PC-3 (cell line): Measurements from ENCODE around the gene FUBP3. TPM values are rescaled to one million over a fixed set of nuclear protein-coding genes. Genes with fewer than 3 reads are reported as not detected.

Experiments
- ATAC-seq: fragments of 200-7000 bp; cut with Tn5 transposase; 2 replicates; pipeline ENCODE4 v1.9.1; 2020; ENCODE audit warnings: mild to moderate bottlenecking, moderate library complexity
- BruUV-seq: library from RNA; stranded (reverse); fragments of 400-500 nt; replicated peaks from 2 replicates; lab custom pipeline; 2021; lab: Mats Ljungman, UMichigan
- CTCF ChIA-PET: fragments of 300-600 bp; sonication (Branson Sonifier 250); formaldehyde crosslinking; loops from one replicate; lab custom pipeline; 2022; ENCODE audit warnings: antibody characterized with exemption; lab: Charles Lee
- POLR2A ChIA-PET: fragments of 300-600 bp; sonication (Branson Sonifier 250); formaldehyde crosslinking; loops from one replicate; lab custom pipeline; 2022; ENCODE audit warnings: antibody characterized with exemption; ENCODE audit not compliant: unreplicated experiment; lab: Charles Lee
- DNase-seq: peaks from one replicate; pipeline ENCODE4 v3.0.0-alpha.2; 2015
- H2AFZ ChIP-seq: fragments of 300-600 bp; sonication (generic); 2 replicates; pipeline ENCODE4 v1.6.0; 2016; ENCODE audit warnings: antibody characterized with exemption, low read length
- H3F3A ChIP-seq: fragments of 300-600 bp; sonication (generic); one replicate; pipeline ENCODE4 v1.6.0; 2017; ENCODE audit warnings: antibody characterized with exemption, low read length, control low read depth, mild to moderate bottlenecking; ENCODE audit not compliant: unreplicated experiment
- H3K27ac ChIP-seq: fragments of 300-600 bp; sonication (generic); 2 replicates; pipeline ENCODE4 v1.5.1; 2016; ENCODE audit warnings: mild to moderate bottlenecking, low read length
- H3K27me3 ChIP-seq: fragments of 300-600 bp; sonication (generic); 2 replicates; pipeline ENCODE4 v1.6.1; 2016; ENCODE audit warnings: low read length, mixed read lengths
- H3K36me3 ChIP-seq: fragments of 300-600 bp; sonication (generic); 2 replicates; pipeline ENCODE4 v1.6.1; 2016; ENCODE audit warnings: low read depth, mixed run types, low read length, mixed read lengths
- H3K4me1 ChIP-seq: fragments of 300-600 bp; sonication (generic); 2 replicates; pipeline ENCODE4 v1.5.1; 2016; ENCODE audit warnings: low read length; ENCODE audit not compliant: insufficient read depth
- H3K4me2 ChIP-seq: fragments of 300-600 bp; sonication (generic); 2 replicates; pipeline ENCODE4 v1.6.0; 2016; ENCODE audit warnings: low read length
- H3K4me3 ChIP-seq: fragments of 300-600 bp; sonication (generic); 2 replicates; pipeline ENCODE4 v1.5.1; 2016; ENCODE audit warnings: mild to moderate bottlenecking, low read length, mixed read lengths
- H3K79me2 ChIP-seq: fragments of 300-600 bp; sonication (generic); 2 replicates; pipeline ENCODE4 v1.6.1; 2017; ENCODE audit warnings: low read length, mixed read lengths
- H3K9ac ChIP-seq: fragments of 300-600 bp; sonication (generic); 2 replicates; pipeline ENCODE4 v1.6.0; 2016; ENCODE audit warnings: mild to moderate bottlenecking, low read length
- H3K9me2 ChIP-seq: fragments of 300-600 bp; sonication (generic); replicated peaks from 2 replicates; pipeline ENCODE4 v1.6.1; 2016; ENCODE audit warnings: mixed run types, low read length, mixed read lengths
- H3K9me3 ChIP-seq: fragments of 300-600 bp; sonication (generic); 2 replicates; pipeline ENCODE4 v1.6.1; 2016; ENCODE audit warnings: low read length, mixed read lengths
- H4K20me1 ChIP-seq: fragments of 300-600 bp; sonication (generic); 2 replicates; pipeline ENCODE4 v1.6.1; 2016; ENCODE audit warnings: low read length, mixed read lengths
- EZH2 ChIP-seq: fragments of 300-600 bp; sonication (generic); IDR thresholded peaks from one replicate; pipeline ENCODE4 v1.6.1; 2017; ENCODE audit warnings: antibody characterized with exemption, mild to moderate bottlenecking, low read length; ENCODE audit not compliant: unreplicated experiment
- EZH2phosphoT487 ChIP-seq: fragments of 300-600 bp; sonication (generic); IDR thresholded peaks from 2 replicates; pipeline ENCODE4 v1.6.1; 2018; ENCODE audit warnings: mild to moderate bottlenecking, antibody characterized with exemption, low read length, borderline replicate concordance
- intact Hi-C: fragments of 100-400 bp; cut with micrococcal nuclease; formaldehyde crosslinking; loops from 2 replicates; pipeline ENCODE4 v1.9.0; 2023
- total RNA-seq: library from RNA; depleted of rRNA; stranded (reverse); fragments of >200 nt; gene quantifications from 2 replicates; pipeline ENCODE4 v1.2.3, GENCODE V29; 2014
- TF ChIP-seq, protein P1 (sequence below): fragments of 300-600 bp; sonication (generic); conservative IDR thresholded peaks from 2 replicates; pipeline ENCODE4 v1.5.1; 2017; ENCODE audit warnings: antibody characterized with exemption, low read depth, mild to moderate bottlenecking, low read length

Gene FUBP3
- total RNA-seq, 1 experiment from 2014 or later: 53.7 TPM

DNA sequence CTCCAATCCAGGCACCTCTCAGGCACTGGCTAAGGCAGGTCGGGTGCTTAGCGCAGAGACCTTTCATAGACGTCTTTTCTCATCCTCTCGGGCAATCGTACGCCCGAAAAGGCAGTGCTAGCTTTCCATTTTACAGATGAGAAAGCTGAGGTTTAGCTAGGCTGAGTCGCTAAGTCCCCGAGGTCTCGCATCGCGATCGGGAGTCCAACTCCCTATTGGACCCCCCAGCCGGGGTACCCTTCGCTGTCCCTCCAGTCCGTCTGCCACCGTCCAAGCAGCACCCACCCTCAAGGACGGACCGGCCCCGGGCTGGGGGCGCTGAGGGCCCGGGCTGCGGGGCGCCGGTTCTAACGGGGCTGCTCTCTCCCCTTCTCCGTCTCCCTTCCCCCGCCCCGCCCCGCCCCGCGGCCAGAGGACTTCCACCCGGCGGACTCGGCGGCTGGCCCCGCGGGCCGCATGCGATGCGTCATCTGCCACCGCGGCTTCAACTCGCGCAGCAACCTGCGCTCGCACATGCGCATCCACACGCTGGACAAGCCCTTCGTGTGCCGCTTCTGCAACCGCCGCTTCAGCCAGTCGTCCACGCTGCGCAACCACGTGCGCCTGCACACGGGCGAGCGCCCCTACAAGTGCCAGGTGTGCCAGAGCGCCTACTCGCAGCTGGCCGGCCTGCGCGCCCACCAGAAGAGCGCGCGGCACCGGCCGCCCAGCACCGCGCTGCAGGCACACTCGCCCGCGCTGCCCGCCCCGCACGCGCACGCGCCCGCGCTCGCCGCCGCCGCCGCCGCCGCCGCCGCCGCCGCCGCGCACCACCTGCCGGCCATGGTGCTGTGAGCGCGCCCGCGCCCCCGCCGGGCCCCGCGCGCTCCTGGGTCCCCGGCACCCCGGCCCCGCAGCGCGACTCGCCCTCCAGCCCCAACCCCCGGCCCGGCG is 101.7 kb downstream of the FUBP3 start:
- no peaks in the 10 kb centered on the region for H3K27me3 ChIP-seq
- POLR2A ChIA-PET: no interaction called here
- H3K9me2 ChIP-seq: no peaks in the 10 kb centered on the region
- H3F3A ChIP-seq: no peaks in the 10 kb centered on the region
- peak overlapping the region; percentile 98 for H3K4me2 ChIP-seq
- H3K79me2 ChIP-seq: no peaks in the 10 kb centered on the region
- ATAC-seq (peak; percentile 81), DNase-seq (peak; percentile 87)
- no peak overlapping the region for H3K9ac ChIP-seq
- peaks cover 8% of the 10 kb centered on the region; the same call in 1 of the 2 replicates for H3K4me1 ChIP-seq
- CTCF ChIA-PET: no interaction called here
- no peak overlapping the region for H3K27ac ChIP-seq
- TF ChIP-seq, protein P1, sequence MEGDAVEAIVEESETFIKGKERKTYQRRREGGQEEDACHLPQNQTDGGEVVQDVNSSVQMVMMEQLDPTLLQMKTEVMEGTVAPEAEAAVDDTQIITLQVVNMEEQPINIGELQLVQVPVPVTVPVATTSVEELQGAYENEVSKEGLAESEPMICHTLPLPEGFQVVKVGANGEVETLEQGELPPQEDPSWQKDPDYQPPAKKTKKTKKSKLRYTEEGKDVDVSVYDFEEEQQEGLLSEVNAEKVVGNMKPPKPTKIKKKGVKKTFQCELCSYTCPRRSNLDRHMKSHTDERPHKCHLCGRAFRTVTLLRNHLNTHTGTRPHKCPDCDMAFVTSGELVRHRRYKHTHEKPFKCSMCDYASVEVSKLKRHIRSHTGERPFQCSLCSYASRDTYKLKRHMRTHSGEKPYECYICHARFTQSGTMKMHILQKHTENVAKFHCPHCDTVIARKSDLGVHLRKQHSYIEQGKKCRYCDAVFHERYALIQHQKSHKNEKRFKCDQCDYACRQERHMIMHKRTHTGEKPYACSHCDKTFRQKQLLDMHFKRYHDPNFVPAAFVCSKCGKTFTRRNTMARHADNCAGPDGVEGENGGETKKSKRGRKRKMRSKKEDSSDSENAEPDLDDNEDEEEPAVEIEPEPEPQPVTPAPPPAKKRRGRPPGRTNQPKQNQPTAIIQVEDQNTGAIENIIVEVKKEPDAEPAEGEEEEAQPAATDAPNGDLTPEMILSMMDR: no peak
- peak; percentile 60; the same call in 1 of the 2 replicates for TF ChIP-seq EZH2phosphoT487
- H2AFZ ChIP-seq: peak overlapping the region; percentile 88
- H4K20me1 ChIP-seq: no peaks in the 10 kb centered on the region
- TSS peak; percentile 65 for BruUV-seq
- no peaks in the 10 kb centered on the region for H3K9me3 ChIP-seq
- intact Hi-C loops: no loop called here
- H3K4me3 ChIP-seq: peak overlapping the region; percentile 75
- H3K36me3 ChIP-seq: no peaks in the 10 kb centered on the region

DNA sequence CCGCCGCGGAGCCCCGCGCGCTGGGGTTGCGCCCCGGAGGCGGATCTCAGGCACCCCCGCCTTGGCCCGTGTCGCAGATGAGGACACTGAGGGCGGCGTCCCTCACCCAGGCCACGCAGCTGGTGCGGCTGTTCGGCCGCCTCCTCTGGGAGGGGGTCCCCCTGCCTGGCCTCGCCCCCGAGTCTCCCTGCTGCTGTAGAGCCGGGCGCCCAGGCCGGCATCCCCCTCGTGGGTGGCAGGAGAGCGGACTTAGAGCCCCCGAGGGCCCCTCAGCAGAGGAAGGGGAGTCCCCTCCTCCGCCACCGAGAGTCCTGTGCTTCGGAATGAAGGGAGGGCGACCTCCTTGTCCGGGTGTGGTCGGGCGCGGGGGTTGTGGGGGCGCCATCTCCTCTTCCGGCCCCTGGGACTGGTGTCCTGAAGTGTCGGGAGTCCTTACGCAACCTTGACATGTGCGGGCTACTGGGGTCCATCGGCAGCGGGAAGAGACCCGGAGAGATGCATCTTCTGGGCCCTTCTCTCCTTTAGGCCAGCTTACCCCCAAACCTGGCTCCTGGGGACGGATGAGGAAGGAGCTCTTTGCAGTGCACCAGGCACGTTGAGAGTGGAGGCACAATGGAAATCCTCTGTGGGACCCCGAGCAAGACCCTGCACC is 102.5 kb downstream of the FUBP3 start:
- Histone ChIP-seq H3K4me1 (peaks cover 8% of the 10 kb centered on the region; the same call in 1 of the 2 replicates), H2AFZ (peak overlapping the region; percentile 88), H4K20me1 (no peaks in the 10 kb centered on the region), H3K36me3 (no peaks in the 10 kb centered on the region), H3K9me2 (no peaks in the 10 kb centered on the region), H3K9ac (no peak overlapping the region), H3K27me3 (no peaks in the 10 kb centered on the region), H3F3A (no peaks in the 10 kb centered on the region), H3K27ac (no peak overlapping the region), H3K4me3 (peak overlapping the region; percentile 75), H3K4me2 (peak overlapping the region; percentile 98), H3K79me2 (no peaks in the 10 kb centered on the region), H3K9me3 (no peaks in the 10 kb centered on the region)
- peak; percentile 39 for ATAC-seq
- POLR2A ChIA-PET: no interaction called here
- TF ChIP-seq, protein P1: no peak
- TF ChIP-seq EZH2: no peak
- TF ChIP-seq EZH2phosphoT487: no peak
- TSS peak; percentile 78 for BruUV-seq
- CTCF ChIA-PET: interaction anchor here (0.6 to 1.1 kb wide), 2 partner anchors 142 to 391 kb away, joined by 3 to 9 read pairs; no protein-coding TSS in a partner anchor
- intact Hi-C loops: loop anchor here (1.0 to 2.0 kb wide), 2 partner anchors 221 to 575 kb away; no protein-coding TSS in a partner anchor
- DNase-seq: no peak
